Sigmoid colon (tissue), 4 donors: ENCODE data around the gene TTC39B.

ENCODE experiments used
- CTCF ChIP-seq, 4 experiments: fragments of 450-650 bp in 3 of 4; fragments of 200-600 bp in 1 of 4; IDR thresholded peaks; one replicate each; pipeline ENCODE4 v1.5.1; 2016 to 2019; ENCODE audit warnings: antibody characterized with exemption in 4 of 4, mild to moderate bottlenecking in 3 of 4, moderate library complexity in 2 of 4
- EP300 ChIP-seq, 4 donors: sonication (generic); formaldehyde crosslinking; IDR thresholded peaks; one replicate each; pipeline ENCODE4 v1.6.1; 2017; ENCODE audit warnings: antibody characterized with exemption in 4 of 4
- POLR2A ChIP-seq, 2 donors: fragments of 450-650 bp; IDR thresholded peaks; one replicate each; pipeline ENCODE4 v1.6.1; 2016; ENCODE audit warnings: antibody characterized with exemption in 2 of 2, mild to moderate bottlenecking in 2 of 2, moderate library complexity in 2 of 2

- TF ChIP-seq CTCF (IDR thresholded peaks at IDR 0.05) (no peak), EP300 (IDR thresholded peaks at IDR 0.05) (no peak), POLR2A (IDR thresholded peaks at IDR 0.05) (no peak)
Observed at GRCh38 chr9:15154677-15155076, 152.3 kb downstream of the TTC39B start.
